RWPE2 (cell line): ENCODE measurements around the gene SLC9A9.

ENCODE experiments used
- ATAC-seq: fragments of 200-7000 bp; cut with Tn5 transposase; 3 replicates; pipeline ENCODE4 v1.9.1; 2021; ENCODE audit warnings: low read depth
- DNase-seq: peaks from one replicate; pipeline ENCODE4 v3.0.0-alpha.2; 2020; ENCODE audit warnings: low spot score
- H3K27ac ChIP-seq: fragments of 450-650 bp; 2 replicates; pipeline ENCODE4 v1.5.1; 2017; ENCODE audit warnings: mild to moderate bottlenecking; ENCODE audit not compliant: poor library complexity, severe bottlenecking
- H3K27me3 ChIP-seq: fragments of 250-450 bp; sonication (Bioruptor Pico); 2 replicates; pipeline ENCODE4 v1.5.1; 2021; ENCODE audit warnings: mild to moderate bottlenecking, moderate library complexity; ENCODE audit not compliant: insufficient read depth, poor library complexity, severe bottlenecking
- H3K36me3 ChIP-seq: fragments of 250-450 bp; sonication (Bioruptor Pico); 2 replicates; pipeline ENCODE4 v1.5.1; 2020; ENCODE audit warnings: low read depth, mild to moderate bottlenecking, moderate library complexity
- H3K4me1 ChIP-seq: fragments of 250-450 bp; sonication (Bioruptor Pico); 2 replicates; pipeline ENCODE4 v1.5.1; 2021; ENCODE audit warnings: mild to moderate bottlenecking, moderate library complexity; ENCODE audit not compliant: insufficient read depth, poor library complexity, severe bottlenecking
- H3K4me3 ChIP-seq: fragments of 250-450 bp; sonication (Bioruptor Pico); 2 replicates; pipeline ENCODE4 v1.5.1; 2021; ENCODE audit warnings: mild to moderate bottlenecking, moderate library complexity; ENCODE audit not compliant: severe bottlenecking
- H3K9me3 ChIP-seq: fragments of 250-450 bp; sonication (Bioruptor Pico); 2 replicates; pipeline ENCODE4 v1.5.1; 2021; ENCODE audit warnings: mild to moderate bottlenecking, moderate library complexity; ENCODE audit not compliant: severe bottlenecking
- CTCF ChIP-seq: fragments of 450-650 bp; IDR thresholded peaks from one replicate; pipeline ENCODE4 v1.5.1; 2017; ENCODE audit warnings: mild to moderate bottlenecking, moderate library complexity; ENCODE audit not compliant: poor library complexity, severe bottlenecking

SLC9A9 gene

DNA sequence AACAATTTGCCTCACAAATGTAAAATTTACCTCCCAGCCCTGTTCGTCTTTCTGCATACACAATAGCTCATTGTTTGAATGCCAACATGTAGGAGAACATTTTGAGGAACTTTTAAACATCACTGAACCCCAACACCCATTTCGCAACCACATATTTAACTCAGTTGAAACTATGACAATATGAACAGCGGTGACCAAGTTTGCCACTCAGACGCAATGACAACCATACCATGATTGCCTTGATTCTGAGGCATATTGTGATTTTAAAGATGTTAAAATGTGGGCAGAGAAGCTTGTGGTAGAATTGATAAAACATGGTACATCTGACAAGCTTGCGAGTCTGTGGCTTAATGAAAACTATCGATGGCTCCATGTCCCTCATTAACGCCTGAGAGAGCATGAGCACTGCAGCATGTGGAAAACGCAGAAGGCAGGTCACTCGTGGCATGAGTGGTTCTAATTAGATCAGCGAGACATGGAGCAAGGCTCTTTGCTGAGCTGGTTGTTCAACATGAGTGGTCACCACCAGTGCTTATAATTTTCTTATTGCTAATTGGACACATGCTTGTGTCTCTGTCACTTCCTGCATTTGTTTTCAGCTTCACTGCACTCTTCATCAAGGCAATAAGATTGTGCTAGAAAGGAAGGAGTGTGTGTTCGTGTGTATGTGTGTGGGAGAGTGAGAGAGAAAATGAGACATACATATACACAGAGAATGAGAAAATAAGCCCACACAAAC is 611.9 kb downstream of the SLC9A9 start:
- no peak for TF ChIP-seq CTCF
- ATAC-seq = no peak
- Histone ChIP-seq H3K27me3 (no peaks in the 10 kb centered on the region), H3K9me3 (no peaks in the 10 kb centered on the region), H3K4me1 (no peaks in the 10 kb centered on the region), H3K36me3 (no peaks in the 10 kb centered on the region), H3K4me3 (no peak overlapping the region), H3K27ac (no peak overlapping the region)
- no peak for DNase-seq

DNA sequence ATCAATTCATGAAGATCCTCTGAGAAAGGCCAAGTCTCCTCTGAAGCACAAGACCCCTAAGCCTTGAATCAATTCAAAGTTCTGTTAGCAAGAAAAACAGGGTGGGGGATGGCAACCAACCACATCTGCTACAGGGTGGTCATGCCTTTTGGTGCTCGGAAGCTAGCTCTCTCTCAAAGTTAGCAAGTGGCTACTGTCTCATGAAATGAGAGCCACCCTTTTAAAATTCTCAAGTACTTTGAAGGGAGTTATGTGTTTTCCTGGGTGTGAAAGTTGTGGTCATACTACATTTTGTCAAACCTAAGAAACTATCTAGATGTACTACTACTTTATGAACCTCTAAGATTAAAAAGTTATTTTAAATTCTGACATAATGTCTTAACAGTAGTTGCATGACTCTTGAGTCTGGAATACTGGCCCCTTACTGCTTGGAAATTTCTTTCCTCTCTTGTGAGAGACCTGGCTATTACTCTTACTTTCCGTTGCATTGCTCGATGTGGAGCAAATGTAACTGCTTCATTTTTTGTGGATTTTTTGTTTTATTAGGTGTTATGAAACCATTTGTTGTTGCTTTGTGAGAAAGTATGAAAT is 612.6 kb downstream of the SLC9A9 start:
- H3K4me1 ChIP-seq = no peaks in the 10 kb centered on the region
- no peaks in the 10 kb centered on the region for H3K9me3 ChIP-seq
- H3K4me3 ChIP-seq = no peak overlapping the region
- DNase-seq (no peak), ATAC-seq (no peak)
- H3K27me3 ChIP-seq = no peaks in the 10 kb centered on the region
- no peaks in the 10 kb centered on the region for H3K36me3 ChIP-seq
- H3K27ac ChIP-seq = no peak overlapping the region
- TF ChIP-seq CTCF = no peak

- Histone ChIP-seq H3K4me1 (no peaks in the 10 kb centered on the region), H3K9me3 (no peaks in the 10 kb centered on the region), H3K27me3 (no peaks in the 10 kb centered on the region), H3K4me3 (no peak overlapping the region), H3K27ac (no peak overlapping the region), H3K36me3 (no peaks in the 10 kb centered on the region)
- DNase-seq (no peak), ATAC-seq (no peak)
- no peak for TF ChIP-seq CTCF
Measured at GRCh38 chr3:143234526-143234925, 613.7 kb downstream of the SLC9A9 start.

GRCh38 chr3:143232981-143233380 is 615.3 kb downstream of the SLC9A9 start:
- H3K9me3 ChIP-seq = no peaks in the 10 kb centered on the region
- no peak overlapping the region for H3K4me3 ChIP-seq
- H3K27ac ChIP-seq = no peak overlapping the region
- no peak for TF ChIP-seq CTCF
- H3K27me3 ChIP-seq = no peaks in the 10 kb centered on the region
- no peaks in the 10 kb centered on the region for H3K36me3 ChIP-seq
- no peaks in the 10 kb centered on the region for H3K4me1 ChIP-seq
- ATAC-seq = no peak
- DNase-seq = no peak

DNA sequence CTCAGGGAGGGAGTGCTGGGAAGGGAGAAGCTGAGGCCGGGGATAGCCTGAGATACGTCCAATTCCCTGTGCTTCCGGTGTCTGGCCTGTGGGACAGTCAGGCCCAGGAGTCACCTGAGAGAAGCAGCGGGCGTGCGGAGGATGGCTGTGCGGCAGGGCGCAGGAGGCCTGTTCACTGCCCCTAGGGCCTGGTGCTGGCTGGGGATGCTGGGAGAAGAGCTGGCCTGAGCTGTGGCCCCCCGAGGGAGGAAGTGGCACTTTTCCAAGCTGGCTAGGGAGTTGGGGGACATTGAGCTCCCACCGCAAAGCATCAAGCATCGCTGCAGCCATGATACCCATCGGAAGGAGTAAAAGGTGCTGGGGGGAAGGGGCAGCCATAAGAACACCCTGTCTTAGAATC is 619.9 kb downstream of the SLC9A9 start:
- H3K27me3 ChIP-seq = no peaks in the 10 kb centered on the region
- DNase-seq (no peak), ATAC-seq (no peak)

More for the DNA sequence above, 619.9 kb downstream of the SLC9A9 start:
- no peak overlapping the region for H3K4me3 ChIP-seq
- H3K4me1 ChIP-seq = no peaks in the 10 kb centered on the region
- no peaks in the 10 kb centered on the region for H3K36me3 ChIP-seq
- H3K9me3 ChIP-seq = no peaks in the 10 kb centered on the region
- no peak for TF ChIP-seq CTCF
- H3K27ac ChIP-seq = no peak overlapping the region
